Esophagus muscularis mucosa (tissue), 4 donors: ENCODE results near the gene LAMTOR1. TPM values are rescaled to one million over a fixed set of nuclear protein-coding genes. Genes with fewer than 3 reads are reported as not detected.
"Not testable (repeated sequence)": the region's sequence is repeated elsewhere in the genome, so short reads cannot be mapped to it uniquely, and the experiment has no call there.

Source experiments
- DNase-seq: peaks from one replicate; pipeline ENCODE4 v3.0.0-alpha.2; 2017; ENCODE audit errors: extremely low spot score
- H3K27ac ChIP-seq, 4 donors: fragments of 200-600 bp; sonication (generic); replicated peaks in 1 of 4; 1 replicate in 3 of 4; 2 replicates in 1 of 4; pipeline ENCODE4 v1.5.1; 2016 to 2019; ENCODE audit warnings: mild to moderate bottlenecking in 1 of 4
- H3K27me3 ChIP-seq, 4 donors: fragments of 200-600 bp; sonication (generic); one replicate each; pipeline versions ENCODE4 v1.5.1 to v1.6.0; 2016 to 2019
- H3K36me3 ChIP-seq, 4 donors: fragments of 200-600 bp; sonication (generic); one replicate each; pipeline ENCODE4 v1.5.1; 2016 to 2019
- H3K4me1 ChIP-seq, 4 donors: fragments of 200-600 bp; sonication (generic); one replicate each; pipeline ENCODE4 v1.5.1; 2016 to 2019
- H3K4me3 ChIP-seq, 4 donors: fragments of 200-600 bp; sonication (generic); 1 replicate in 2 of 4; 2 replicates in 2 of 4; pipeline ENCODE4 v1.5.1; 2016 to 2019; ENCODE audit warnings: mild to moderate bottlenecking in 4 of 4, moderate library complexity in 1 of 4
- H3K9me3 ChIP-seq, 4 donors: fragments of 200-600 bp; sonication (generic); 1 replicate in 3 of 4; 2 replicates in 1 of 4; pipeline ENCODE4 v1.5.1; 2016 to 2019
- CTCF ChIP-seq, 3 experiments: fragments of 200-600 bp in 2 of 3; fragments of 450-650 bp in 1 of 3; sonication (generic) in 2 of 3; IDR thresholded peaks; one replicate each; pipeline ENCODE4 v1.5.1; 2017 to 2019; ENCODE audit warnings: antibody characterized with exemption in 3 of 3, mild to moderate bottlenecking in 2 of 3, moderate library complexity in 1 of 3
- EP300 ChIP-seq: sonication (generic); formaldehyde crosslinking; IDR thresholded peaks from one replicate; pipeline ENCODE4 v1.6.1; 2017; ENCODE audit warnings: antibody characterized with exemption
- POLR2A ChIP-seq: fragments of 450-650 bp; IDR thresholded peaks from one replicate; pipeline ENCODE4 v1.6.1; 2017; ENCODE audit warnings: antibody characterized with exemption, moderate library complexity, mild to moderate bottlenecking, low read depth
- POLR2AphosphoS5 ChIP-seq, 2 donors: sonication (generic); formaldehyde crosslinking; IDR thresholded peaks; one replicate each; pipeline ENCODE4 v1.6.1; 2017; ENCODE audit warnings: antibody characterized with exemption in 2 of 2
- WGBS: methylation state at CpG from one replicate; pipeline ENCODE4 v1.1.5; 2018; 5-methylcytosine and 5-hydroxymethylcytosine counted together
- intact Hi-C: fragments of 100-400 bp; cut with DNase I; formaldehyde crosslinking; loops from one replicate; pipeline ENCODE4 v1.15.1; 2023
- total RNA-seq, 4 donors: library from RNA; depleted of rRNA; stranded (reverse); fragments of >200 nt; gene quantifications; one replicate each; pipeline versions ENCODE4 v1.1.0 to v1.2.1, GENCODE V29; 2016

LAMTOR1 gene
- total RNA-seq, 4 donors from 2014 or later, result 86.8 to 103 (median 98.0) TPM

GRCh38 chr11:72136684-72137262 lies 33.7 kb upstream of the LAMTOR1 start:
- WGBS, result 88% methylated on average over 4 of the region's 4 CpGs

GRCh38 chr11:72135891-72136683 lies 33.0 kb upstream of the LAMTOR1 start:
- intact Hi-C loops, result no loop called here
- Histone ChIP-seq H3K9me3 (no peaks in the 10 kb centered on the region), H3K36me3 (no peaks in the 10 kb centered on the region), H3K4me3 (no peak overlapping the region), H3K4me1 (no peaks in the 10 kb centered on the region), H3K27me3 (peaks cover 0 to 4% (median 0%) of the 10 kb centered on the region in 4 donors), H3K27ac (no peak overlapping the region)
- 77% methylated on average over 10 of the region's 14 CpGs for WGBS
- no peak for DNase-seq
- TF ChIP-seq CTCF (IDR thresholded peaks at IDR 0.05) (no peak), POLR2A (no peak), EP300 (no peak), POLR2AphosphoS5 (IDR thresholded peaks at IDR 0.05) (no peak)

More at GRCh38 chr11:72136684-72137262, 33.7 kb upstream of the LAMTOR1 start:
- Histone ChIP-seq H3K4me1 (no peaks in the 10 kb centered on the region), H3K27ac (no peak overlapping the region), H3K36me3 (no peaks in the 10 kb centered on the region), H3K4me3 (no peak overlapping the region), H3K9me3 (no peaks in the 10 kb centered on the region), H3K27me3 (peaks cover 0 to 4% (median 0%) of the 10 kb centered on the region in 4 donors)
- TF ChIP-seq POLR2AphosphoS5 (IDR thresholded peaks at IDR 0.05) (no peak), CTCF (IDR thresholded peaks at IDR 0.05) (no peak), POLR2A (no peak), EP300 (no peak)
- DNase-seq, result no peak
- intact Hi-C loops, result no loop called here

- WGBS, result 94% methylated on average over 4 of the region's 4 CpGs
- H3K4me1 ChIP-seq, intact Hi-C loops, H3K27me3 ChIP-seq, H3K4me3 ChIP-seq, DNase-seq, H3K36me3 ChIP-seq, H3K9me3 ChIP-seq, H3K27ac ChIP-seq: not testable (repeated sequence)
These were observed 32.4 kb upstream of the LAMTOR1 start, which contains the start of gene FOLR3 for GRCh38 chr11:72135473-72135872. Gene FOLR3 (plus strand): TSS chr11:72135725. CDS start chr11:72135953, 228 bp downstream.

GRCh38 chr11:72132646-72133045 lies 29.5 kb upstream of the LAMTOR1 start:
- no peaks in the 10 kb centered on the region for H3K9me3 ChIP-seq
- WGBS, result 76% methylated on average over 2 of the region's 2 CpGs
- no peak overlapping the region for H3K4me3 ChIP-seq
- peaks cover 0 to 7% (median 0%) of the 10 kb centered on the region in 4 donors for H3K27me3 ChIP-seq
- no peak for DNase-seq
- intact Hi-C loops, result no loop called here
- no peaks in the 10 kb centered on the region for H3K4me1 ChIP-seq
- H3K36me3 ChIP-seq, result no peaks in the 10 kb centered on the region
- TF ChIP-seq POLR2A, result no peak
- no peak for TF ChIP-seq CTCF (IDR thresholded peaks at IDR 0.05)
- no peak for TF ChIP-seq POLR2AphosphoS5 (IDR thresholded peaks at IDR 0.05)
- no peak for TF ChIP-seq EP300
- no peak overlapping the region for H3K27ac ChIP-seq

- DNase-seq, result no peak
- Histone ChIP-seq H3K4me1 (no peaks in the 10 kb centered on the region), H3K9me3 (no peaks in the 10 kb centered on the region), H3K27ac (no peak overlapping the region), H3K27me3 (peaks cover 0 to 4% (median 0%) of the 10 kb centered on the region in 4 donors), H3K4me3 (no peak overlapping the region), H3K36me3 (no peaks in the 10 kb centered on the region)
- intact Hi-C loops, result no loop called here
- 87% methylated on average over 3 of the region's 3 CpGs for WGBS
- TF ChIP-seq EP300 (no peak), CTCF (IDR thresholded peaks at IDR 0.05) (no peak), POLR2AphosphoS5 (IDR thresholded peaks at IDR 0.05) (no peak), POLR2A (no peak)
These were observed 26.3 kb upstream of the LAMTOR1 start for GRCh38 chr11:72129381-72129780.
